Prostate gland (tissue), 2 donors: ENCODE results near the gene FGFR1OP2. TPM values are rescaled to one million over a fixed set of nuclear protein-coding genes. Genes with fewer than 3 reads are reported as not detected.

Experiments
- DNase-seq: peaks from one replicate; pipeline ENCODE4 v3.0.0-alpha.2; 2019; ENCODE audit warnings: low spot score
- H3K27ac ChIP-seq, 2 donors: fragments of 200-600 bp; sonication (generic); 2 replicates each; pipeline ENCODE4 v1.5.1; 2017 to 2019
- H3K27me3 ChIP-seq: fragments of 200-600 bp; sonication (generic); replicated peaks from 2 replicates; pipeline ENCODE4 v1.5.1; 2019; ENCODE audit not compliant: insufficient read depth
- H3K36me3 ChIP-seq, 2 donors: fragments of 200-600 bp; sonication (generic); 1 replicate in 1 of 2; 2 replicates in 1 of 2; pipeline versions ENCODE4 v1.5.1 to v1.8.1; 2017 to 2019
- H3K4me1 ChIP-seq: fragments of 200-600 bp; sonication (generic); replicated peaks from 2 replicates; pipeline ENCODE4 v1.5.1; 2019
- H3K4me3 ChIP-seq, 2 donors: fragments of 200-600 bp; sonication (generic); 2 replicates each; pipeline ENCODE4 v1.5.1; 2017 to 2019
- H3K9me3 ChIP-seq: fragments of 200-600 bp; sonication (generic); 2 replicates; pipeline ENCODE4 v1.5.1; 2017
- POLR2A ChIP-seq: fragments of 450-650 bp; IDR thresholded peaks from one replicate; pipeline ENCODE4 v1.6.1; 2016; ENCODE audit warnings: antibody characterized with exemption, mild to moderate bottlenecking
- POLR2AphosphoS5 ChIP-seq: sonication (generic); formaldehyde crosslinking; IDR thresholded peaks from one replicate; pipeline ENCODE4 v1.6.1; 2017; ENCODE audit warnings: antibody characterized with exemption
- WGBS: methylation state at CpG from one replicate; pipeline ENCODE4 v1.1.5; 2018; 5-methylcytosine and 5-hydroxymethylcytosine counted together
- intact Hi-C: fragments of 100-400 bp; cut with DNase I; formaldehyde crosslinking; loops from one replicate; pipeline ENCODE4 v1.14.2; 2022
- total RNA-seq, 2 donors: library from RNA; depleted of rRNA; stranded (reverse); fragments of >200 nt; gene quantifications; one replicate each; pipeline ENCODE4 v1.1.0, GENCODE V29; 2016
- TF ChIP-seq, protein P1 (sequence below), 4 experiments: fragments of 200-600 bp in 2 of 4; fragments of 450-650 bp in 2 of 4; sonication (generic) in 2 of 4; IDR thresholded peaks; 1 replicate in 3 of 4; 2 replicates in 1 of 4; pipeline ENCODE4 v1.5.1; 2016 to 2019; ENCODE audit warnings: antibody characterized with exemption in 4 of 4, mild to moderate bottlenecking in 2 of 4, moderate library complexity in 2 of 4

FGFR1OP2 gene
- total RNA-seq, 2 donors from 2014 or later = 45.0 to 64.4 TPM

- Histone ChIP-seq H3K4me1 (no peaks in the 10 kb centered on the region), H3K4me3 (no peak overlapping the region), H3K9me3 (no peaks in the 10 kb centered on the region), H3K27me3 (no peaks in the 10 kb centered on the region), H3K27ac (no peak overlapping the region), H3K36me3 (no peaks in the 10 kb centered on the region)
- 94% methylated on average over 2 of the region's 2 CpGs for WGBS
- TF ChIP-seq, protein P1, sequence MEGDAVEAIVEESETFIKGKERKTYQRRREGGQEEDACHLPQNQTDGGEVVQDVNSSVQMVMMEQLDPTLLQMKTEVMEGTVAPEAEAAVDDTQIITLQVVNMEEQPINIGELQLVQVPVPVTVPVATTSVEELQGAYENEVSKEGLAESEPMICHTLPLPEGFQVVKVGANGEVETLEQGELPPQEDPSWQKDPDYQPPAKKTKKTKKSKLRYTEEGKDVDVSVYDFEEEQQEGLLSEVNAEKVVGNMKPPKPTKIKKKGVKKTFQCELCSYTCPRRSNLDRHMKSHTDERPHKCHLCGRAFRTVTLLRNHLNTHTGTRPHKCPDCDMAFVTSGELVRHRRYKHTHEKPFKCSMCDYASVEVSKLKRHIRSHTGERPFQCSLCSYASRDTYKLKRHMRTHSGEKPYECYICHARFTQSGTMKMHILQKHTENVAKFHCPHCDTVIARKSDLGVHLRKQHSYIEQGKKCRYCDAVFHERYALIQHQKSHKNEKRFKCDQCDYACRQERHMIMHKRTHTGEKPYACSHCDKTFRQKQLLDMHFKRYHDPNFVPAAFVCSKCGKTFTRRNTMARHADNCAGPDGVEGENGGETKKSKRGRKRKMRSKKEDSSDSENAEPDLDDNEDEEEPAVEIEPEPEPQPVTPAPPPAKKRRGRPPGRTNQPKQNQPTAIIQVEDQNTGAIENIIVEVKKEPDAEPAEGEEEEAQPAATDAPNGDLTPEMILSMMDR (IDR thresholded peaks at IDR 0.05) = no peak
- TF ChIP-seq POLR2A = no peak
- TF ChIP-seq POLR2AphosphoS5 = no peak
- intact Hi-C loops = no loop called here
- no peak for DNase-seq
Observed at GRCh38 chr12:26997003-26997402, 58.7 kb downstream of the FGFR1OP2 start.

DNA sequence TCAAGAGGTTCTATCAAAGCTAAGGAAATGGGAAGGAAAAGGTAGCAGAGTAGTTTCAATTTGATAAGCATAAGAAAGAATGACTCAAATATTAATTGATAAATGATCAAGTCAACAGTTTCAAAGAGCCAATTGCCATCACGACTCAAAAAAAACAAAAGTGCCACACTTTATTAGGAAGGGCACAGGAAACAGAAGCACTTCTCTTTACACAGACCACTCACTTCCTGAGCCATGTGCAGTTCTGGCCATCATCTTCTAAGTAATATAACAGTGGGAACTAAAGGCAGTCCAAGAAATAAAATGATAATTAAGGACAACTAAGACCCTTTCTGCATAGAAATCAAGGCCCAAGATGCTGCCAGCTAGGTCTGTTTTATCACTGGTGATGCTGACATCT is 62.7 kb downstream of the FGFR1OP2 start:
- no peaks in the 10 kb centered on the region for H3K36me3 ChIP-seq
- intact Hi-C loops = no loop called here
- H3K27me3 ChIP-seq = no peaks in the 10 kb centered on the region
- TF ChIP-seq, protein P1 (IDR thresholded peaks at IDR 0.05) = no peak
- TF ChIP-seq POLR2A (no peak), POLR2AphosphoS5 (no peak)
- H3K4me1 ChIP-seq = no peaks in the 10 kb centered on the region
- no peaks in the 10 kb centered on the region for H3K9me3 ChIP-seq
- 75% methylated on average over 1 of the region's 1 CpG for WGBS
- H3K4me3 ChIP-seq = no peak overlapping the region
- no peak overlapping the region for H3K27ac ChIP-seq
- no peak for DNase-seq

- Histone ChIP-seq H3K4me1 (no peaks in the 10 kb centered on the region), H3K4me3 (no peak overlapping the region), H3K27ac (no peak overlapping the region), H3K36me3 (no peaks in the 10 kb centered on the region), H3K9me3 (no peaks in the 10 kb centered on the region), H3K27me3 (no peaks in the 10 kb centered on the region)
- intact Hi-C loops = no loop called here
- DNase-seq = no peak
- whole genome bisulfite sequencing = 88% methylated on average over 5 of the region's 5 CpGs
- no peak for TF ChIP-seq POLR2AphosphoS5
- TF ChIP-seq, protein P1 (IDR thresholded peaks at IDR 0.05) = no peak
- no peak for TF ChIP-seq POLR2A
Observed at GRCh38 chr12:27001663-27002062, 63.4 kb downstream of the FGFR1OP2 start.

DNA sequence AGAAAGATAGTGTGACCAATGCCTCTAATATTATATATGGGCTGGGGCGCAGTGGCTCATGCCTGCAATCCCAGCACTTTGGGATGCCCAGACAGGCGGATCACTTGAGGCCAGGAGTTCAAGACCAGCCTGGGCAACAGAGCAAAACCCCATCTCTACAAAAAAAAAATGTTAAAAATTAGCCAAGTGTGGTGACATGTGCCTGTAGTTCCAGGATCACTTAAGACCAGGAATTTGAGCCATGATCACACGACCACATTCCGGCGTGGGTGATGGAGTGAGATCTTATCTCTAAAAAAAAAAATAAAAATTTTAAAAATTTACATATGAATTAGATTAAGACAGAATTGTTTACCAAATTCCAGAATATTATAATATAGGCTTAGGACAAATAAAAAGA is 63.9 kb downstream of the FGFR1OP2 start:
- WGBS = 98% methylated on average over 4 of the region's 5 CpGs
- Histone ChIP-seq H3K27me3 (no peaks in the 10 kb centered on the region), H3K27ac (no peak overlapping the region), H3K4me1 (no peaks in the 10 kb centered on the region), H3K9me3 (no peaks in the 10 kb centered on the region), H3K36me3 (no peaks in the 10 kb centered on the region), H3K4me3 (no peak overlapping the region)
- no peak for DNase-seq
- intact Hi-C loops = no loop called here
- TF ChIP-seq POLR2AphosphoS5 (no peak), POLR2A (no peak)
- TF ChIP-seq, protein P1 (IDR thresholded peaks at IDR 0.05) = no peak

DNA sequence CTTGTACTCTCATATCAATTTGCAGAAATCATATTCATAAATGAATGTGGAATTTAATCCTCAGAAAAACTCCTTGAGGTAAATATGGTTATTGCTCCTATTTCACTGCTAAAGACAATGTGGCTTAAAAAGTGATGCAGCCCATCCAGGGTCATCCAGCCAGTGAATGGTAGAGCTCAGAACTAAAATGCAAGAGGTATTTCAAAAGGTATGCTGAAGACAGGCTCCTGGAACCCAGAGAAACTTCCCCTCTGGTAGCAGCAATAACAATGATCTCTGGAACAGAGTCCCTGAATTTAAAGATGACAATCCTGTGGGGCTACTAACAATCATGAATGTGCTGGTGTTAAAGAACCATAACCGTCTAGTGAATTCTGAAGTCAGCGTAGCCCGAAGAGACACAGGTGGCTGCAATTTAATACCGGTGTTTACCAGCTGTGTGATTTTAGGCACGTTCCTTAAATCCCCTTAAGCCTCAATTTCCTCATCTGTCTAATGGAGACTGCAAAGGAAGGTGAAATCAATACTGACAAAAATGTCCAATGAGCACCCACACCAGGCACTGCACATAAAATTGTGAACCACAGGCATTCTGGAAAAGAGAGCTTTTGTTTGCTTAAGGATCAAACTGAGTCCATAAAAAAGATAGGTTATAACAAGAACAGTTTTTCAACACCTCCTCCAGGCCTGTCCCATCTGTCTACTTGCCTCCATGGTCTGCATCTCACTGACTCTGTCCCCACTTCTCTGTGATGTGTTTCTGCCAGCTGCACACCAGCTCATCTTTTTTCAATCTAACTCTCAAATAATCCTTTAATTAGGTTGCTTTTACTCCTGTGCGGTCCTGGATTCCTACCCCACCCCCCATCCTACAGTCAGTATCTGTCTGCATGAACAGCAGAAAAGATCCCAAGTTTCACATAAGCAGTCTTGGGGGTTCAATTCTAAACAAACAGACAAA is 65.4 kb downstream of the FGFR1OP2 start:
- no peaks in the 10 kb centered on the region for H3K4me1 ChIP-seq
- TF ChIP-seq, protein P1 (IDR thresholded peaks at IDR 0.05) = no peak
- TF ChIP-seq POLR2A (no peak), POLR2AphosphoS5 (no peak)
- H3K36me3 ChIP-seq = no peaks in the 10 kb centered on the region
- no peak for DNase-seq
- 62% methylated on average over 6 of the region's 6 CpGs for WGBS
- intact Hi-C loops = no loop called here
- H3K27me3 ChIP-seq = no peaks in the 10 kb centered on the region
- H3K4me3 ChIP-seq = no peak overlapping the region
- no peak overlapping the region for H3K27ac ChIP-seq
- no peaks in the 10 kb centered on the region for H3K9me3 ChIP-seq
